Lower leg skin (tissue), 4 donors: Measurements from ENCODE around the gene ADAD1. TPM values are rescaled to one million over a fixed set of nuclear protein-coding genes. Genes with fewer than 3 reads are reported as not detected.

ENCODE experiments used
- DNase-seq, 2 donors: peaks; one replicate each; pipeline ENCODE4 v3.0.0-alpha.2; 2019; ENCODE audit warnings: low spot score in 2 of 2
- H3K4me3 ChIP-seq: fragments of 200-600 bp; sonication (generic); 2 replicates; pipeline ENCODE4 v1.5.1; 2017; ENCODE audit warnings: mild to moderate bottlenecking, low read depth; ENCODE audit not compliant: poor library complexity, severe bottlenecking
- CTCF ChIP-seq, 3 donors: fragments of 450-650 bp; IDR thresholded peaks; one replicate each; pipeline ENCODE4 v1.5.1; 2016; ENCODE audit warnings: antibody characterized with exemption in 3 of 3, mild to moderate bottlenecking in 3 of 3, moderate library complexity in 2 of 3
- POLR2A ChIP-seq, 2 donors: fragments of 450-650 bp; IDR thresholded peaks; one replicate each; pipeline ENCODE4 v1.6.1; 2016 to 2017; ENCODE audit warnings: antibody characterized with exemption in 2 of 2, mild to moderate bottlenecking in 1 of 2, moderate library complexity in 1 of 2
- WGBS, 2 donors: methylation state at CpG; one replicate each; pipeline ENCODE4 v1.1.5; 2018; 5-methylcytosine and 5-hydroxymethylcytosine counted together
- intact Hi-C: fragments of 100-400 bp; cut with DNase I; formaldehyde crosslinking; loops from one replicate; pipeline ENCODE4 v1.15.0; 2023; ENCODE audit warnings: low total_unique reads
- total RNA-seq, 4 donors: library from RNA; depleted of rRNA; stranded (reverse); fragments of >200 nt; gene quantifications; one replicate each; pipeline ENCODE4 v1.1.0, GENCODE V29; 2016

The ADAD1 gene
- total RNA-seq, 4 donors from 2014 or later: not detected

GRCh38 chr4:122458625-122459024, 79.8 kb downstream of the ADAD1 start:
- 35 to 40% methylated on average over 5 of the region's 5 CpGs for WGBS, 2 donors
- DNase-seq: no peak
- intact Hi-C loops: no loop called here
- TF ChIP-seq POLR2A (IDR thresholded peaks at IDR 0.05) (no peak), CTCF (IDR thresholded peaks at IDR 0.05) (no peak)
- H3K4me3 ChIP-seq: no peak overlapping the region

GRCh38 chr4:122469457-122469856, 90.6 kb downstream of the ADAD1 start:
- no peak for TF ChIP-seq CTCF (IDR thresholded peaks at IDR 0.05)
- TF ChIP-seq POLR2A (IDR thresholded peaks at IDR 0.05): no peak
- H3K4me3 ChIP-seq: no peak overlapping the region
- 89 to 94% methylated on average over 1 of the region's 1 CpG for WGBS, 2 donors
- no peak for DNase-seq
- intact Hi-C loops: no loop called here

- WGBS, 2 donors: 88 to 90% methylated on average over 3 of the region's 3 CpGs
- DNase-seq: no peak
- TF ChIP-seq POLR2A (IDR thresholded peaks at IDR 0.05) (no peak), CTCF (IDR thresholded peaks at IDR 0.05) (no peak)
- intact Hi-C loops: no loop called here
- no peak overlapping the region for H3K4me3 ChIP-seq
Observed at GRCh38 chr4:122475233-122475632, 96.4 kb downstream of the ADAD1 start.

GRCh38 chr4:122476126-122476525, 97.3 kb downstream of the ADAD1 start:
- TF ChIP-seq CTCF (IDR thresholded peaks at IDR 0.05) (no peak), POLR2A (IDR thresholded peaks at IDR 0.05) (no peak)

GRCh38 chr4:122476745-122477144, 97.9 kb downstream of the ADAD1 start:
- TF ChIP-seq CTCF (IDR thresholded peaks at IDR 0.05): no peak
- no peak for TF ChIP-seq POLR2A (IDR thresholded peaks at IDR 0.05)
- DNase-seq: no peak
- 74 to 79% methylated on average over 1 of the region's 1 CpG for WGBS, 2 donors
- intact Hi-C loops: no loop called here
- H3K4me3 ChIP-seq: no peak overlapping the region

More at GRCh38 chr4:122476126-122476525, 97.3 kb downstream of the ADAD1 start:
- WGBS, 2 donors: 65 to 77% methylated on average over 1 of the region's 1 CpG
- intact Hi-C loops: no loop called here
- no peak for DNase-seq
- no peak overlapping the region for H3K4me3 ChIP-seq

Other genes with a start within 250 kb of the ADAD1 start
- gene BLTP1, start 226.7 kb upstream of the ADAD1 start, total RNA-seq: 10 to 100 TPM; 56.6 to 92.5 (median 72.8) TPM
- gene IL2, start 77.7 kb downstream of the ADAD1 start, total RNA-seq: not detected
- gene IL21, start 242.1 kb downstream of the ADAD1 start, total RNA-seq: not detected